Smooth muscle cell (in vitro differentiated cells): ENCODE results near the gene KRAS. TPM values are rescaled to one million over a fixed set of nuclear protein-coding genes. Genes with fewer than 3 reads are reported as not detected.

Source experiments
- DNase-seq: peaks from one replicate; lab custom pipeline; 2025; ENCODE audit not compliant: unreplicated experiment; lab: John Stamatoyannopoulos, UW
- H2AFZ ChIP-seq: fragments of 200-600 bp; sonication (generic); 2 replicates; pipeline ENCODE4 v1.6.0; 2016; ENCODE audit warnings: antibody characterized with exemption, low read depth, mild to moderate bottlenecking
- H3F3A ChIP-seq: fragments of 200-600 bp; sonication (generic); 2 replicates; pipeline ENCODE4 v1.6.0; 2017; ENCODE audit warnings: antibody characterized with exemption, low read depth
- H3K27ac ChIP-seq: fragments of 200-600 bp; sonication (generic); 2 replicates; pipeline ENCODE4 v1.5.1; 2016; ENCODE audit warnings: low read depth, mild to moderate bottlenecking
- H3K27me3 ChIP-seq: fragments of 200-600 bp; sonication (generic); 2 replicates; pipeline ENCODE4 v1.6.1; 2016; ENCODE audit warnings: low read depth, mild to moderate bottlenecking
- H3K36me3 ChIP-seq: fragments of 200-600 bp; sonication (generic); 2 replicates; pipeline ENCODE4 v1.5.1; 2016; ENCODE audit warnings: low read depth
- H3K4me1 ChIP-seq: fragments of 200-600 bp; sonication (generic); 2 replicates; pipeline ENCODE4 v1.5.1; 2016; ENCODE audit warnings: low read depth
- H3K4me2 ChIP-seq: fragments of 200-600 bp; sonication (generic); 2 replicates; pipeline ENCODE4 v1.6.0; 2016; ENCODE audit warnings: mild to moderate bottlenecking
- H3K4me3 ChIP-seq: fragments of 200-600 bp; sonication (generic); 2 replicates; pipeline ENCODE4 v1.5.1; 2016; ENCODE audit warnings: mild to moderate bottlenecking
- H3K79me2 ChIP-seq: fragments of 200-600 bp; sonication (generic); 2 replicates; pipeline ENCODE4 v1.6.0; 2016; ENCODE audit warnings: low read depth, mild to moderate bottlenecking
- H3K9ac ChIP-seq: fragments of 200-600 bp; sonication (generic); 2 replicates; pipeline ENCODE4 v1.6.0; 2016; ENCODE audit warnings: low read depth
- H3K9me3 ChIP-seq: fragments of 200-600 bp; sonication (generic); replicated peaks from 2 replicates; pipeline ENCODE4 v1.5.1; 2016; ENCODE audit warnings: low read depth
- H4K20me1 ChIP-seq: fragments of 200-600 bp; sonication (generic); 2 replicates; pipeline ENCODE4 v1.6.0; 2016; ENCODE audit warnings: low read depth
- CTCF ChIP-seq: fragments of 200-600 bp; sonication (generic); IDR thresholded peaks from 2 replicates; pipeline ENCODE4 v1.5.1; 2017; ENCODE audit warnings: borderline replicate concordance, mild to moderate bottlenecking, antibody characterized with exemption; ENCODE audit not compliant: insufficient read depth, poor library complexity, severe bottlenecking
- WGBS: methylation state at CpG from one replicate; pipeline ENCODE4 v1.1.7; 2016; ENCODE audit warnings: low lambda C conversion rate; 5-methylcytosine and 5-hydroxymethylcytosine counted together
- polyA plus RNA-seq: library from polyadenylated mRNA; unstranded; fragments of >200 nt; fragmentation: Nextera tagmentation; extraction: Ambion mirVana; gene quantifications from 2 replicates; pipeline ENCODE4 v1.2.1, GENCODE V29; 2016
- total RNA-seq: library from RNA; depleted of rRNA; stranded (reverse); fragments of >200 nt; gene quantifications from 2 replicates; pipeline ENCODE4 v1.2.3, GENCODE V29; 2014

Gene KRAS
- total and polyA plus RNA-seq, 2 experiments from 2014 or later, result 15.5 to 17.1 TPM

GRCh38 chr12:25236626-25237025, 14.1 kb downstream of the KRAS start:
- peaks cover 53% of the 10 kb centered on the region for H4K20me1 ChIP-seq
- H3K27me3 ChIP-seq, result no peaks in the 10 kb centered on the region
- no peak overlapping the region for H3K4me3 ChIP-seq
- peaks cover 5% of the 10 kb centered on the region for H3K4me1 ChIP-seq
- DNase-seq, result no peak
- TF ChIP-seq CTCF, result no peak
- H3K79me2 ChIP-seq, result peaks cover 66% of the 10 kb centered on the region
- no peaks in the 10 kb centered on the region for H3F3A ChIP-seq
- H3K36me3 ChIP-seq, result peaks cover 5% of the 10 kb centered on the region
- H3K9ac ChIP-seq, result no peak overlapping the region
- H3K9me3 ChIP-seq, result no peaks in the 10 kb centered on the region
- 88% methylated on average over 4 of the region's 4 CpGs for WGBS
- peak overlapping the region; percentile 76 for H3K27ac ChIP-seq
- H2AFZ ChIP-seq, result no peak overlapping the region
- peak overlapping the region; percentile 69 for H3K4me2 ChIP-seq

GRCh38 chr12:25236190-25236589, 14.5 kb downstream of the KRAS start:
- H3K27me3 ChIP-seq, result no peaks in the 10 kb centered on the region
- H3K4me3 ChIP-seq, result no peak overlapping the region
- 10% methylated on average over 1 of the region's 1 CpG for WGBS
- H2AFZ ChIP-seq, result no peak overlapping the region
- no peak for TF ChIP-seq CTCF
- H3K9ac ChIP-seq, result peak overlapping the region; percentile 28
- peaks cover 5% of the 10 kb centered on the region for H3K36me3 ChIP-seq
- H3F3A ChIP-seq, result no peaks in the 10 kb centered on the region
- peaks cover 5% of the 10 kb centered on the region for H3K4me1 ChIP-seq
- H3K9me3 ChIP-seq, result no peaks in the 10 kb centered on the region
- peak overlapping the region; percentile 76 for H3K27ac ChIP-seq
- peak overlapping the region; percentile 69 for H3K4me2 ChIP-seq
- peaks cover 70% of the 10 kb centered on the region for H3K79me2 ChIP-seq
- H4K20me1 ChIP-seq, result peaks cover 51% of the 10 kb centered on the region
- DNase-seq, result no peak

GRCh38 chr12:25213338-25213737, 37.4 kb downstream of the KRAS start:
- no peaks in the 10 kb centered on the region for H3K4me1 ChIP-seq
- H3K4me3 ChIP-seq, result no peak overlapping the region
- peaks cover 4% of the 10 kb centered on the region for H3K79me2 ChIP-seq
- no peaks in the 10 kb centered on the region for H3K9me3 ChIP-seq
- H3K36me3 ChIP-seq, result no peaks in the 10 kb centered on the region
- H3K4me2 ChIP-seq, result no peak overlapping the region
- H3K27me3 ChIP-seq, result no peaks in the 10 kb centered on the region
- WGBS, result 100% methylated on average over 1 of the region's 1 CpG
- H4K20me1 ChIP-seq, result peaks cover 8% of the 10 kb centered on the region
- DNase-seq, result no peak
- no peak for TF ChIP-seq CTCF
- no peak overlapping the region for H2AFZ ChIP-seq
- no peak overlapping the region for H3K9ac ChIP-seq
- H3K27ac ChIP-seq, result no peak overlapping the region
- H3F3A ChIP-seq, result no peaks in the 10 kb centered on the region

- H3K4me2 ChIP-seq, result no peak overlapping the region
- H3K79me2 ChIP-seq, result no peaks in the 10 kb centered on the region
- H3K4me1 ChIP-seq, result no peaks in the 10 kb centered on the region
- no peaks in the 10 kb centered on the region for H3K36me3 ChIP-seq
- H3F3A ChIP-seq, result no peaks in the 10 kb centered on the region
- no peaks in the 10 kb centered on the region for H3K9me3 ChIP-seq
- 91% methylated on average over 1 of the region's 1 CpG for WGBS
- H2AFZ ChIP-seq, result no peak overlapping the region
- no peak overlapping the region for H3K27ac ChIP-seq
- H4K20me1 ChIP-seq, result no peaks in the 10 kb centered on the region
- no peak overlapping the region for H3K9ac ChIP-seq
- TF ChIP-seq CTCF, result no peak
- DNase-seq, result no peak
- no peak overlapping the region for H3K4me3 ChIP-seq
- H3K27me3 ChIP-seq, result no peaks in the 10 kb centered on the region
Observed at GRCh38 chr12:25208554-25208953, 42.2 kb downstream of the KRAS start.
